Activated CD4-positive, alpha-beta T cell treated with anti-CD3 and anti-CD28 coated beads, Interleukin-2, amount 10 ng/mL, durations not matched to agents 7 days and 5 days (primary cell): ENCODE data around the gene CHRNB2. TPM values are rescaled to one million over a fixed set of nuclear protein-coding genes. Genes with fewer than 3 reads are reported as not detected.

Source experiments
- CTCF ChIA-PET: fragments of 350-600 bp; sonication (Branson Sonifier 250); formaldehyde crosslinking; loops from one replicate; lab custom pipeline; 2021; ENCODE audit warnings: antibody characterized with exemption; lab: Charles Lee
- POLR2A ChIA-PET: fragments of 350-600 bp; sonication (Branson Sonifier 250); formaldehyde crosslinking; loops from one replicate; lab custom pipeline; 2021; ENCODE audit warnings: antibody characterized with exemption; lab: Charles Lee
- DNase-seq: peaks from one replicate; pipeline ENCODE4 v3.0.0-alpha.2; 2020
- H3K27ac Mint-ChIP-seq: one replicate; pipeline ENCODE4 v1.8.0; 2021; ENCODE audit warnings: mild to moderate bottlenecking, moderate library complexity, mixed read lengths
- H3K27me3 Mint-ChIP-seq: one replicate; pipeline ENCODE4 v1.8.0; 2021; ENCODE audit warnings: mixed read lengths
- H3K36me3 Mint-ChIP-seq: one replicate; pipeline ENCODE4 v1.8.0; 2021; ENCODE audit warnings: low read depth, mixed read lengths
- H3K4me1 Mint-ChIP-seq: one replicate; pipeline ENCODE4 v1.8.0; 2021; ENCODE audit warnings: mixed read lengths
- H3K4me3 Mint-ChIP-seq: one replicate; pipeline ENCODE4 v1.8.0; 2021; ENCODE audit warnings: mild to moderate bottlenecking, moderate library complexity, mixed read lengths
- H3K9me3 Mint-ChIP-seq: one replicate; pipeline ENCODE4 v1.8.0; 2021; ENCODE audit warnings: mixed read lengths
- total RNA-seq, 2 experiments: library from RNA; stranded (reverse); gene quantifications; one replicate each; pipeline ENCODE4 v1.2.3, GENCODE V29; 2021

Gene CHRNB2
- total RNA-seq, 2 experiments from 2014 or later: not detected

DNA sequence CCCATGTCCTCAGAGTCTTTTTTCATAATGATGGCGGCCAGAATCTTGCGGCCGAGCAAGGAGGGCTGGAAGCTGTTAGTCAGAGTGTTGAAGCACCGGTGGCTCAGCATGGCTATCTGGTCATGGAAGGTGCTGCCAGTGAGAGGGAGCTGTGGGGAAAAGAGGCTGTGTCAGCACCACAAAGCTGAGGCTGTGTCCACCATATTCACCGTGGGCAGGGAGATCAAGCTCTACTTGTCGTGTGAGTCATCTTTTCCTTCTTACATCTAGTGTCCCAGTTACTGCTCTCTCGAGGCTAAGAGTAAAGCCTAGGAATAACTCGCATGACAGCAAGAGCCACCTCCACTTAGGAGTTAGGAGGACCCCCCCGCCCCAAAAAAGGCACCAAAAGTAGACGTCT, 22.2 kb downstream of the CHRNB2 start:
- Mint-ChIP-seq H3K9me3 (no peaks in the 10 kb centered on the region), H3K4me3 (no peak overlapping the region), H3K4me1 (peaks cover 3% of the 10 kb centered on the region), H3K36me3 (peaks cover 91% of the 10 kb centered on the region), H3K27ac (no peak overlapping the region), H3K27me3 (no peaks in the 10 kb centered on the region)
- DNase-seq: no peak
- POLR2A ChIA-PET: interaction anchor here (0.7 kb wide), 1 partner anchor 9 kb away, joined by 3 read pairs; no protein-coding TSS in a partner anchor
- CTCF ChIA-PET: interaction anchor here (0.7 to 2.7 kb wide), 3 partner anchors 12 to 16 kb away, joined by 3 to 12 read pairs (median 4); no protein-coding TSS in a partner anchor

DNA sequence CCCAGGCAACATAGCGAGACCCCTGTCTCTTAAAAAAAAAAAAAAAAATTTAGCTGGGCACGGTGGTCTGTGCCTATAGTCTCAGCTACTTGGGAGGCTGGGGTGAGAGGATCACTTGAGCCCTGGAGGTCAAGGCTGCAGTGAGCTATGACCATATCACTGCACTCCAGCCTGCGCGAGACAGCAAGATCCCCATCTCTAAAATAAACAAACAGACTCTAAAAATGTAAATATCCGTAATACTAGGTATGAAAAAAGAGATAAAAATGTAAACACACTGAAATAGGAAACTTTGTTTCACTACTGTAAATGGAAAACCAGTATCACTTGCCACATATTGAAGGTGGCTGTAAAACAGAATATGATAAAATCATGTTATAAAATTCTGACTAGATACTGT, 23.2 kb downstream of the CHRNB2 start:
- no peaks in the 10 kb centered on the region for H3K9me3 Mint-ChIP-seq
- POLR2A ChIA-PET: no interaction called here
- no peak overlapping the region for H3K27ac Mint-ChIP-seq

DNA sequence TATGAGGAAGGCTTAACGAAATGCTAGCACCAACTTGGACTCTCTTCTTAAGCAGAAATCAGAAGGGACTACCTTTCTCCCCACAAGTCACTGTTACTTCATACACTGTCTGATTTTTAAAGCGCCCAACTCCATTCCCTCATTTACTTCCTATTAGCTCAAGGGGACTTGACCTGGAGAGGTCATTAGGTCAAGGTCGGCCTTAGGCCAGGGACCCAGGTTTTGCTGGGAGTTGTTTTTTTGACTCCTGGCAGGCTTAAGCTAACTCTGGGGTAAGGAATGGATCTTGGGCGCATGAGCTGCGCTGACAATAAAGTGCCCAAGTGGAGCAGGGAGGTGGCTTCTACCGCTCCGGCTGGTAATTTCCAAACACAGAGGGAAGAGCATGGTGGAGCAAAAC, 23.6 kb downstream of the CHRNB2 start:
- POLR2A ChIA-PET: no interaction called here
- no peaks in the 10 kb centered on the region for H3K9me3 Mint-ChIP-seq
- no peak for DNase-seq
- H3K4me3 Mint-ChIP-seq: no peak overlapping the region
- H3K36me3 Mint-ChIP-seq: peaks cover 85% of the 10 kb centered on the region
- H3K27ac Mint-ChIP-seq: no peak overlapping the region
- H3K27me3 Mint-ChIP-seq: no peaks in the 10 kb centered on the region
- peaks cover 3% of the 10 kb centered on the region for H3K4me1 Mint-ChIP-seq
- CTCF ChIA-PET: interaction anchor here (0.6 to 1.1 kb wide), 6 partner anchors 8 to 1373 kb away, joined by 3 to 4 read pairs (median 3); no protein-coding TSS in a partner anchor

More for the DNA sequence above, 23.2 kb downstream of the CHRNB2 start:
- no peak for DNase-seq
- Mint-ChIP-seq H3K4me3 (no peak overlapping the region), H3K36me3 (peaks cover 86% of the 10 kb centered on the region), H3K27me3 (no peaks in the 10 kb centered on the region), H3K4me1 (peaks cover 3% of the 10 kb centered on the region)
- CTCF ChIA-PET: interaction anchor here (0.6 to 1.1 kb wide), 6 partner anchors 9 to 1374 kb away, joined by 3 to 4 read pairs (median 3); no protein-coding TSS in a partner anchor

DNA sequence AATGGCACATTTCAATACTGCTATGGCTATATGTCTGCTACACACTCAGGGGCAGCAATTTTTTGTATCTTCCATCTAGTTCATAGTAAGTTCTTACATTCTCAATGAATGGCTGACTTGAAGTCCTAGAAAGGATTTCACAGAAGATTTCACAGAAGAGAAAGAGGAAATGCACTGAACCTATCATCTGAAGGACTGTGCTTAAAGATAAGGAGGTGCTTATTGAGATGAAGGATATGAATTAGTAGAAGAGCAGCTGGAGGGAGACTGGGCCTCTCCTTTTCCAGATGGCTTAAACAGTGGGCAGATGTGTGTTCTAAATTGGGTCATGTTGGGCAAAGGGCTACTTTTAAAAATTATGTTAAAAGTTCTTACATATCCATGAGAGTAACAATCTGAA, 25.8 kb downstream of the CHRNB2 start:
- Mint-ChIP-seq H3K36me3 (peaks cover 80% of the 10 kb centered on the region), H3K4me3 (no peak overlapping the region), H3K27me3 (no peaks in the 10 kb centered on the region), H3K9me3 (no peaks in the 10 kb centered on the region), H3K4me1 (peaks cover 3% of the 10 kb centered on the region), H3K27ac (peak overlapping the region; percentile 2)
- no peak for DNase-seq
- CTCF ChIA-PET: interaction anchor here (1.0 to 1.6 kb wide), 2 partner anchors 19 to 34 kb away, joined by 4 to 5 read pairs; no protein-coding TSS in a partner anchor
- POLR2A ChIA-PET: no interaction called here

DNA sequence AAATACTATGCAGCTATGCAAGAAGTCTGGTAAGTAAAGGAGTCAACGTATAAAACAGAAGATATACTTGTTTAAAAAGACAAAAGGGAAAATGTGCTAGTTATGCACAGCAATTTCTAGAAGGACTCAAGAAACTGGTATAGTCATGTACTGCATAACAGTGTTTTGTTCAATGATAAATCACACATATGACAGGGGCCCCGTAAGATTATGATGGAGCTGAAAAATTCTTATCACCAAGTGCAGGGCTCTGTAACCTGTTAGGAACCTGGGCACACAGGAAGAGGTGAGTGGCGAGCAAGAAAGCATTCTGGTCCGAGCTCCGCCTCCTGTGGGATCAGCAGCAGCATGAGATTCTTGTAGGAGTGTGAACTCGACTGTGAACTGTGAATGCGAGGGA, 27.2 kb downstream of the CHRNB2 start:
- Mint-ChIP-seq H3K27ac (no peak overlapping the region), H3K36me3 (peaks cover 74% of the 10 kb centered on the region), H3K4me3 (no peak overlapping the region), H3K9me3 (no peaks in the 10 kb centered on the region), H3K27me3 (no peaks in the 10 kb centered on the region), H3K4me1 (peaks cover 13% of the 10 kb centered on the region)
- CTCF ChIA-PET: interaction anchor here (0.6 to 2.3 kb wide), 10 partner anchors 9 to 452 kb away, joined by 3 to 8 read pairs (median 4); partner anchors contain the start of gene UBE2Q1
- no peak for DNase-seq
- POLR2A ChIA-PET: interaction anchor here (0.6 kb wide), 1 partner anchor 16 kb away, joined by 3 read pairs; no protein-coding TSS in a partner anchor

DNA sequence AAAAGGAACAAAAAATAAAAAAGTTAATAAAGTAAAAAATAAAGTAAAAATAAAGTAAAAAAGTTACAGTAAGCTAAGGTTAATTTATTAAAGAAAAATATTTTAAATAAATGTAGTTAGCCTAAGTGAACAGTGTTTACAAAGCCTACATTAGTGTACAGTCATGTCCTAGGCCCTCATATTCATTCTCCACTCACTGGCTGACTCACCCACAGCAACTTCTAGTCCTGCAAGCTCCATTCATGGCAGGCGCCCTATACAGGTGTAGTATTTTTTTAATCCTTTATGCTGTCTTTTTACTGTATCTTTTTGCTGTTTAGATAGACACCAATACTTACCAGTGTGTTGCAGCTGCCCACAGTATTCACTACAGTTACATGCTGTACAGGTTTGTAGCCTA, 28.0 kb downstream of the CHRNB2 start:
- H3K9me3 Mint-ChIP-seq: no peaks in the 10 kb centered on the region
- H3K4me1 Mint-ChIP-seq: peaks cover 20% of the 10 kb centered on the region
- H3K27ac Mint-ChIP-seq: no peak overlapping the region
- H3K4me3 Mint-ChIP-seq: no peak overlapping the region
- H3K27me3 Mint-ChIP-seq: no peaks in the 10 kb centered on the region
- ChIA-PET POLR2A (interaction anchor here (0.5 to 0.7 kb wide), 2 partner anchors 17 to 41 kb away, joined by 3 read pairs; no protein-coding TSS in a partner anchor), CTCF (interaction anchor here (1.0 to 2.3 kb wide), 7 partner anchors 8 to 37 kb away, joined by 3 to 8 read pairs (median 4); partner anchors contain the start of gene UBE2Q1)
- peaks cover 73% of the 10 kb centered on the region for H3K36me3 Mint-ChIP-seq
- DNase-seq: no peak

DNA sequence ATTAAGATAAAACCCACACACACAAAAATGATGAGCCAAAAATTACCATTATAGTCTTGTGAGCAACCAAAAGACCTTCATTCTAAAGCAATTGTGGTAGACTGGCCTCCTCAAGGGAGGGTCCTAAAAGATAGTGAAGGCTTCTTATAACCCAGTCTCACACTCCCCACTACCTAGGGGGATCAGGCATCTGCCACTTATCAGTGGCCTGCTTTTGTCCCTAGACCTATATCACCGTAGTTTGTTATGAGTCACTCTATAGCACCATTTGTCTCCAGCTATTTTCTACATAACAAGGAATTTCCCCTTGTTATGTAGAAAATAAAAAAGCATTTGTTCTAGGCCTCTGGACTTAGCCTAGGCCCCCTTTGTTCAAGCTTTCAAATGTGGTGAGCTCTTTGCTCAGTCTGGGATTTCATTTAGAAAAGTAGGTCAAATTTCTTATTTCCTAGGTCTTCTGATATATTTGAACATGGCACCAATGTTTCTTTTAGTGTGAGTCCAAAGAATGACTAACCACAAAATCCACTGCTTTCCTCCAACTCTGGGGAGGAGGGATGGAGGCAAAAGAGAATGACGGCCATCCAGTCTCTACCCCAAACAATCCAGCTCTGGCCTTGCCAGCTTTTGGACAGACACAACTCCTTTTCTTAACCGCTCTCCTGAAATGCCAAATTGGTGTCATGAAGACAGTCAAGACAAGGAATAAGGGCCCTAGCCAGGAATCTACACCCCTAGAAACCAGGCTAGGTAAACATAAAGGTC, 31.5 kb downstream of the CHRNB2 start:
- H3K36me3 Mint-ChIP-seq: peaks cover 72% of the 10 kb centered on the region

DNA sequence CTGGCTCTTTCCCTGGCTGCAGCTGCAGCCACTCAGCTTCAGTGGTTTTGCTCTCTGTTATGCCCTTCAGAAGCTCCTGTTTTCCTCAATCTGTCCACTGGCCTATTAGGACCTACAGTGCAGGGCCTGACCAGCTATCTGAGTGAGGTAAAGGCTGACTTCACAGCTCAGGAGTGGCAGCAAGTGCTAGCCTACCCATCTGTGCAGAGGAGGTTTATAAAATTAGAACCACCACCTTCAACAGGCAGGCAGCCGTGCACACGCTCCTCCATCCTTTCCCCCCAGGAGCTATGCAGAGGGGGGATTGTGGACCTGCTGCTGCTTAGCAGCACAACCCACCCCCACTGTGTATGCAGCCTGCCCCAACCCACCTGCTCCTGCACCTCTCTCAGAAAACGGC, 32.1 kb downstream of the CHRNB2 start:
- H3K36me3 Mint-ChIP-seq: peaks cover 73% of the 10 kb centered on the region
- POLR2A ChIA-PET: no interaction called here
- H3K4me3 Mint-ChIP-seq: no peak overlapping the region
- H3K27me3 Mint-ChIP-seq: no peaks in the 10 kb centered on the region
- CTCF ChIA-PET: interaction anchor here (0.5 to 2.2 kb wide), 3 partner anchors 9 to 40 kb away, joined by 3 to 7 read pairs (median 3); no protein-coding TSS in a partner anchor
- no peak for DNase-seq
- H3K4me1 Mint-ChIP-seq: peaks cover 52% of the 10 kb centered on the region
- H3K27ac Mint-ChIP-seq: no peak overlapping the region
- H3K9me3 Mint-ChIP-seq: no peaks in the 10 kb centered on the region

More for the DNA sequence above, 31.5 kb downstream of the CHRNB2 start:
- Mint-ChIP-seq H3K9me3 (no peaks in the 10 kb centered on the region), H3K4me3 (no peak overlapping the region), H3K4me1 (peaks cover 49% of the 10 kb centered on the region), H3K27me3 (no peaks in the 10 kb centered on the region), H3K27ac (no peak overlapping the region)
- DNase-seq: no peak
- CTCF ChIA-PET: interaction anchor here (0.5 to 2.2 kb wide), 4 partner anchors 8 to 39 kb away, joined by 3 to 7 read pairs (median 4); no protein-coding TSS in a partner anchor
- POLR2A ChIA-PET: interaction anchor here (0.6 kb wide), 3 partner anchors 9 to 375 kb away, joined by 3 to 4 read pairs (median 4); no protein-coding TSS in a partner anchor

DNA sequence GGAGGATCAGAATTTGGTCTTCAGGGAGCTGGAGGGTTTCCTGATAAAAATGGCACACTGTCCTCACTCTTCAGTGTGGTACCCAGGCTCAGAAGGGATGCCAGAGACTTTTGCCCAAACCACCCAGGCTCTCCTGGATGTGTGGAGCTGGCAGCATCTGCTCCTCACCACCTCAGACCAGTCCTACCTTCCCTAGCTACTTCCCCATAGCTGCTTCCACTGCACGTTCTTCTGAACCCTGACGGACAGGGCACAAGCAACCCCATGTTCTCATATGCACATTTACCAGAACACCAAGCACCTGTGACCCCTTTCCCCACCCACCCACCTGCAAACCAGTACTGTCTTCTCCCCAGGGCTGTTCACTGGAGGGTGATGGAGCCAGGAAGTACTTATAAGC, 35.7 kb downstream of the CHRNB2 start:
- Mint-ChIP-seq H3K36me3 (peaks cover 72% of the 10 kb centered on the region), H3K4me1 (peaks cover 73% of the 10 kb centered on the region), H3K27me3 (no peaks in the 10 kb centered on the region), H3K4me3 (no peak overlapping the region), H3K27ac (peak overlapping the region; percentile 9), H3K9me3 (no peaks in the 10 kb centered on the region)
- ChIA-PET CTCF (interaction anchor here (0.6 to 0.8 kb wide), 2 partner anchors 12 to 546 kb away, joined by 3 read pairs; no protein-coding TSS in a partner anchor), POLR2A (no interaction called here)
- no peak for DNase-seq

DNA sequence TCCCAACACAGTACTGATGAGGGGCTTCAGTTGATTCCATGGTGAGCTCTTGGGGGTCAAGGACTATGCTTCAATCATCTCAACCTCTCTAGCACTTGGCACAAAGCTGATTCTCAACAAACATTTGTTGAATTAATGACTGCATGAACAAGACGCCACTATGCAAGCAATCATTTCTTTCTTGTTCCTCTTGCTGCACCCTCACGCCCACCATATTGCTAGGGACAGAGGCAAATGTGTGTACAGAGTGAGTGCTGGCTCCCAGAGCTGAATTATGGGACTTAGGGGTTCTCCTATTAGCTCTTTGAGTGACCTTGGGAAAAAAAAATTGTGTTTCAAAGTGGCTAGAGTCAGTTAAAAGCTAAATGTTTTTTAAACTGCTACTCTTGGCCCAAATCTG, 38.0 kb downstream of the CHRNB2 start:
- H3K9me3 Mint-ChIP-seq: no peaks in the 10 kb centered on the region
- no peaks in the 10 kb centered on the region for H3K27me3 Mint-ChIP-seq
- peaks cover 62% of the 10 kb centered on the region for H3K36me3 Mint-ChIP-seq
- H3K4me3 Mint-ChIP-seq: peak overlapping the region; percentile 89
- CTCF ChIA-PET: interaction anchor here (1.0 to 1.8 kb wide), 9 partner anchors 10 to 902 kb away, joined by 3 to 8 read pairs (median 4); partner anchors contain the start of genes CHRNB2 and PMVK
- DNase-seq: no peak
- POLR2A ChIA-PET: no interaction called here
- peak overlapping the region; percentile 14 for H3K27ac Mint-ChIP-seq
- peaks cover 77% of the 10 kb centered on the region for H3K4me1 Mint-ChIP-seq

DNA sequence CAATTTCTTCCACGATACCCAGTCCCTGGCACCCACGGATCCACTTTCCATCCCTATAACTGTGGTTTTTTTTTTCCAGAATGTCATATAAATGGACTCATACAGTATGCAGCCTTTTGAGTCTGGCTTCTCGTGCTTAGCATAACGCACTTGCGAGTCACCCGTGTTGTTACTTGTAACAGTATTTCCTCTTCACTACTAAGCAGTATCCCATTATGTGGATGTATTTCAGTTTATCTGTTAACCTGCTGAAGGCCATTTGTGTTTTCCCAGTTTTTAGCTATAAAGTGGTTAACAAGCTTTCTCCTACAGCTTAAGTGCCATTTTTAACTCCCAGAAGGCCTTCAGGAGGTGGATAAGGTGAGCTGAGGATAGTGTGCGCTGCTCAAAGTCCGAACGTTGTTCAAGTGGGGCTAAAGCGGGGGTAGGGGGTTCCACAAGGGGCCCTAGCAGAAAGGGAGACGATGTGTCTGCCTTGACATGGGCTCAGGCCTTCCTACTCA, 39.6 kb downstream of the CHRNB2 start:
- CTCF ChIA-PET: interaction anchor here (0.6 to 1.5 kb wide), 4 partner anchors 16 to 434 kb away, joined by 3 to 4 read pairs (median 4); no protein-coding TSS in a partner anchor

More for the DNA sequence above, 39.6 kb downstream of the CHRNB2 start:
- POLR2A ChIA-PET: interaction anchor here (0.9 kb wide), 1 partner anchor 13 kb away, joined by 4 read pairs; no protein-coding TSS in a partner anchor
- peak overlapping the region; percentile 96 for H3K27ac Mint-ChIP-seq
- peak; percentile 22 for DNase-seq
- no peaks in the 10 kb centered on the region for H3K9me3 Mint-ChIP-seq
- no peaks in the 10 kb centered on the region for H3K27me3 Mint-ChIP-seq
- peaks cover 46% of the 10 kb centered on the region for H3K36me3 Mint-ChIP-seq
- peaks cover 73% of the 10 kb centered on the region for H3K4me1 Mint-ChIP-seq
- peak overlapping the region; percentile 89 for H3K4me3 Mint-ChIP-seq
